B cell (primary cell): Measurements from ENCODE around the gene PTGFRN.

Experiments
- EZH2 ChIP-seq: IDR thresholded peaks from 2 replicates; pipeline ENCODE4 v1.6.1; 2012; ENCODE audit warnings: borderline replicate concordance, low read depth, mild to moderate bottlenecking, moderate library complexity, low read length; ENCODE audit not compliant: insufficient read depth, poor library complexity, severe bottlenecking
- TF ChIP-seq, protein P1 (sequence below): fragments of 200-600 bp; IDR thresholded peaks from one replicate; pipeline ENCODE4 v1.8.0; 2022; ENCODE audit warnings: antibody characterized with exemption, mild to moderate bottlenecking

DNA sequence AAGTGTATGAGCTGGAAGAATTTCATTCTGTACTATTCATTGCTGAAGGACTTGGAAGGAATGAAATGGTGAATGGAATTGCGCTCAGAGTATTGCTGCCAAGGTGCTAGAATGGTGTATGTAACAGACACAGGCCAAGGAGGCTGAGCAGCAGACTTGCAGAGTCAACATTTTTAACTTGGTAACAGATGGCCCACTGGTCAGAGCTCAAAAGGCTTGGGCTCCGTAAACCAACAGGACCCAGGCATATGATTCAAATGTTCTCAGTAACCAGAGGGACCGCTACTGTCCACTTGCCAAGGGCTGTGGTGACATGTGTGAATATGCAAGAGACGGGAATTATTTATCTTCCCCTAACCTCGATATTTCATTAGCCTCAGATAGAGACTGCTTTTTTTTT lies 28.8 kb upstream of the PTGFRN start:
- TF ChIP-seq, protein P1, sequence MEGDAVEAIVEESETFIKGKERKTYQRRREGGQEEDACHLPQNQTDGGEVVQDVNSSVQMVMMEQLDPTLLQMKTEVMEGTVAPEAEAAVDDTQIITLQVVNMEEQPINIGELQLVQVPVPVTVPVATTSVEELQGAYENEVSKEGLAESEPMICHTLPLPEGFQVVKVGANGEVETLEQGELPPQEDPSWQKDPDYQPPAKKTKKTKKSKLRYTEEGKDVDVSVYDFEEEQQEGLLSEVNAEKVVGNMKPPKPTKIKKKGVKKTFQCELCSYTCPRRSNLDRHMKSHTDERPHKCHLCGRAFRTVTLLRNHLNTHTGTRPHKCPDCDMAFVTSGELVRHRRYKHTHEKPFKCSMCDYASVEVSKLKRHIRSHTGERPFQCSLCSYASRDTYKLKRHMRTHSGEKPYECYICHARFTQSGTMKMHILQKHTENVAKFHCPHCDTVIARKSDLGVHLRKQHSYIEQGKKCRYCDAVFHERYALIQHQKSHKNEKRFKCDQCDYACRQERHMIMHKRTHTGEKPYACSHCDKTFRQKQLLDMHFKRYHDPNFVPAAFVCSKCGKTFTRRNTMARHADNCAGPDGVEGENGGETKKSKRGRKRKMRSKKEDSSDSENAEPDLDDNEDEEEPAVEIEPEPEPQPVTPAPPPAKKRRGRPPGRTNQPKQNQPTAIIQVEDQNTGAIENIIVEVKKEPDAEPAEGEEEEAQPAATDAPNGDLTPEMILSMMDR = no peak
- no peak for TF ChIP-seq EZH2
